Muscle of back (tissue), 11 donors: ENCODE data around the gene GAN. TPM values are rescaled to one million over a fixed set of nuclear protein-coding genes. Genes with fewer than 3 reads are reported as not detected.
A peak's percentile ranks its signal among the peaks of the same experiment; 100 is the strongest.
"Not testable (repeated sequence)": the region's sequence is repeated elsewhere in the genome, so short reads cannot be mapped to it uniquely, and the experiment has no call there.

Source experiments
- DNase-seq, 3 donors: peaks; one replicate each; pipeline versions ENCODE4 v3.0.0 to v3.0.0-alpha.2; 2013
- polyA plus RNA-seq, 10 donors: library from polyadenylated mRNA; unstranded; fragments of 120-200 nt; gene quantifications; one replicate each; pipeline ENCODE4 v1.2.1, GENCODE V29; 2013; ENCODE audit not compliant: insufficient read length in 10 of 10

The GAN gene
- polyA plus RNA-seq, 10 donors: 2.2 to 3.4 (median 2.9) TPM

GRCh38 chr16:81397058-81397878 is 82.5 kb downstream of the GAN start:
- no peak for DNase-seq

- no peak for DNase-seq
Measured at GRCh38 chr16:81397879-81398520, 83.2 kb downstream of the GAN start.

- DNase-seq: no peak
Measured at GRCh38 chr16:81399909-81400308, 85.1 kb downstream of the GAN start.

- no peak for DNase-seq
Measured at GRCh38 chr16:81401035-81401950, 86.5 kb downstream of the GAN start.

- DNase-seq: no peak
Measured at GRCh38 chr16:81403208-81403600, 88.4 kb downstream of the GAN start.

- peak; percentile 65 to 89 (median 82) for DNase-seq
Measured at GRCh38 chr16:81403601-81404391, 89.0 kb downstream of the GAN start.

- DNase-seq: not testable (repeated sequence)
Measured at GRCh38 chr16:81405002-81405401, 90.2 kb downstream of the GAN start.

GRCh38 chr16:81405702-81406113 is 90.9 kb downstream of the GAN start:
- DNase-seq: peak in 1 of 3 donors; percentile 46

- DNase-seq: no peak
Measured at GRCh38 chr16:81408409-81408950, 93.7 kb downstream of the GAN start.

GRCh38 chr16:81409016-81409556 is 94.3 kb downstream of the GAN start:
- DNase-seq: no peak

- DNase-seq: peak in 1 of 3 donors; percentile 35
Measured at GRCh38 chr16:81410643-81411293, 96.0 kb downstream of the GAN start.

- DNase-seq: no peak
Measured at GRCh38 chr16:81413245-81413990, 98.7 kb downstream of the GAN start.

- no peak for DNase-seq
Measured at GRCh38 chr16:81415751-81416150, 101.0 kb downstream of the GAN start.

- DNase-seq: no peak
Measured at GRCh38 chr16:81416749-81417148, 102.0 kb downstream of the GAN start.

GRCh38 chr16:81417210-81417609 is 102.4 kb downstream of the GAN start:
- DNase-seq: no peak

- DNase-seq: no peak
Measured at GRCh38 chr16:81419806-81420205, 105.0 kb downstream of the GAN start.

GRCh38 chr16:81421126-81421525 is 106.4 kb downstream of the GAN start:
- DNase-seq: no peak

GRCh38 chr16:81421536-81421935 is 106.8 kb downstream of the GAN start:
- DNase-seq: no peak

GRCh38 chr16:81422153-81422552 is 107.4 kb downstream of the GAN start:
- not testable (repeated sequence) for DNase-seq
